ENCODE data around the gene STX1A.
A peak's percentile ranks its signal among the peaks of the same experiment; 100 is the strongest.
"Not testable (repeated sequence)": the region's sequence is repeated elsewhere in the genome, so short reads cannot be mapped to it uniquely, and the experiment has no call there.

STX1A gene

DNA sequence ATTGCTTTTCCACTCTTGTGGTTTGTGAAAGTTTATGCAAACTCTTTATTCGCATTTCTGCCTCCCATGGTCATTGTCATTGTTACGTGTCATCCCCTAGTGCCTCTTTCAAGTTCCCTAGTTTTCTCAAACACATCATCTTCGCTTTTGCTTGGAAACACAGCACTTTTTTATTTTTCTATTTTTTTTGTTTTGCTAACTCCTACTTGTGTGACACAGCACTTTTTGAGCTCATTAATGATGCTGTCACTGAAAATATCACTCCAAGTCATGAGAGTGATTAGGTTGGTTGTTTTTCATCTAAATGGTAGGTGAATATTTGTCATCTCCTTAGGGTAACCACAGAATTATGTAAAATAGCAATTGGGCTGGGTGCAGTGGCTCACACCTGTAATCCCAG, 8.5 kb upstream of the STX1A start:
- no peak for DNase-seq (ENCODE audit: extremely low read depth, low read depth)
- TF ChIP-seq, protein P1, sequence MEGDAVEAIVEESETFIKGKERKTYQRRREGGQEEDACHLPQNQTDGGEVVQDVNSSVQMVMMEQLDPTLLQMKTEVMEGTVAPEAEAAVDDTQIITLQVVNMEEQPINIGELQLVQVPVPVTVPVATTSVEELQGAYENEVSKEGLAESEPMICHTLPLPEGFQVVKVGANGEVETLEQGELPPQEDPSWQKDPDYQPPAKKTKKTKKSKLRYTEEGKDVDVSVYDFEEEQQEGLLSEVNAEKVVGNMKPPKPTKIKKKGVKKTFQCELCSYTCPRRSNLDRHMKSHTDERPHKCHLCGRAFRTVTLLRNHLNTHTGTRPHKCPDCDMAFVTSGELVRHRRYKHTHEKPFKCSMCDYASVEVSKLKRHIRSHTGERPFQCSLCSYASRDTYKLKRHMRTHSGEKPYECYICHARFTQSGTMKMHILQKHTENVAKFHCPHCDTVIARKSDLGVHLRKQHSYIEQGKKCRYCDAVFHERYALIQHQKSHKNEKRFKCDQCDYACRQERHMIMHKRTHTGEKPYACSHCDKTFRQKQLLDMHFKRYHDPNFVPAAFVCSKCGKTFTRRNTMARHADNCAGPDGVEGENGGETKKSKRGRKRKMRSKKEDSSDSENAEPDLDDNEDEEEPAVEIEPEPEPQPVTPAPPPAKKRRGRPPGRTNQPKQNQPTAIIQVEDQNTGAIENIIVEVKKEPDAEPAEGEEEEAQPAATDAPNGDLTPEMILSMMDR (IDR thresholded peaks at IDR 0.05; ENCODE audit: low read depth, low read length, missing control alignments) = no peak
- H3K4me3 ChIP-seq (replicated peaks; ENCODE audit: low read depth, low read length) = no peak overlapping the region

DNA sequence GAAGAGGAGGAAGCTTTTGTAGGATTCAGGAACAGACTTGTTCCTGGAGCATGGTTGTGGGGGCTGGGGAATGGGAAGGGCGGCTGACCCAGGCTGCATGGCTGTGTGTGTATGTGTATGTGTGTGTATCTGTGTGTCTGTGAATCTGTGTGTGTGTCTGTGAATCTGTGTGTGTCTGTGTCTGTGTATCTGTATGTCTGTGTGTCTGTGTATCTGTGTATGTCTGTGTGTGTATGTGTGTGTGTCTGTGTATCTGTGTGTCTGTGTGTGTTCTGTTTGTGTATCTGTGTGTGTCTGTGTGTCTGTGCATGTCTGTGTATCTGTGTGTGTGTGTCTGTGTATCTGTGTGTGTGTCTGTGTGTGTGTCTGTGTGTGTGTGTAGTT, 6.6 kb upstream of the STX1A start:
- TF ChIP-seq, protein P1 (IDR thresholded peaks at IDR 0.05; ENCODE audit: low read depth, low read length, missing control alignments) = no peak
- H3K4me3 ChIP-seq (replicated peaks; ENCODE audit: low read depth, low read length) = no peak overlapping the region
- DNase-seq (ENCODE audit: extremely low read depth, low read depth) = no peak

DNA sequence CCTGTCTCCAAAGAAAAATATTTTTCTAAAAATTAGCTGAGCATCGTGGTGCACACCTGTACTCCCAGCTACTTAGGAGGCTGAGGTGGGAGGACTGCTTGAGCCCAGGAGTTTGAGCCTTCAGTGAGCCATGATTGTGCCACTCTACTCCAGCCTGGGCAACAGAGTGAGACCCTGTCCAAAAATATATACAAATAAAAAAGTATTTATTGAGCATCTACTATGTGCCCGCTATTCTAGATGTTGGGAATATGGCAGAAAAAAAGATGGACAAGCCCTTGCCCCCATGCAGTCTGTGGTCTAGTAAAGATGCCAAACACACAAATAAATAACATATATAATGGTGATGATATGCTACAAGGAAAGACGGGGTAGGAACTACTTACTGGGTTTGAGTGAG, 4.3 kb upstream of the STX1A start:
- no peak for DNase-seq (ENCODE audit: extremely low read depth, low read depth)
- no peak overlapping the region for H3K4me3 ChIP-seq (replicated peaks; ENCODE audit: low read depth, low read length)
- TF ChIP-seq, protein P1 (IDR thresholded peaks at IDR 0.05; ENCODE audit: low read depth, low read length, missing control alignments) = no peak

DNA sequence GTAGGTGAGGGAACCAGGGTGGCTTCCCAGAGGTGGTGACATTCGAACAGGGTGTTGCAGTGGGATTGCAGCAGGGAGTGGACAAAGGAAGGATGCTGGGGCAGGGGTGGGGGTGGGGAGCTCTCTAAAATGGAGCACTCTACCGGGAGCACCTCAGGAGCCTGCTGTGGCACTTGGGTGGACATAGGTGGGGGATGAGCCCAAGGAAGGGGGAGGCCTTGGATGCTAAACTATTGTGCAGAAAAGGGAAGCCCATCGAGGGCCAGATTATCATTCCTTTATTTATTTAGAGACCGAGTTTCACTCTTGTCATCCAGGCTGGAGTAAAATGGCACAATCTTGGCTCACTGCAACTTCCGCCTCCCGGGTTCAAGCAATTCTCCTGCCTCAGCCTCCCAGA, 3.3 kb upstream of the STX1A start:
- DNase-seq (ENCODE audit: extremely low read depth, low read depth) = no peak
- TF ChIP-seq, protein P1 (IDR thresholded peaks at IDR 0.05; ENCODE audit: low read depth, low read length, missing control alignments) = no peak
- no peak overlapping the region for H3K4me3 ChIP-seq (replicated peaks; ENCODE audit: low read depth, low read length)

DNA sequence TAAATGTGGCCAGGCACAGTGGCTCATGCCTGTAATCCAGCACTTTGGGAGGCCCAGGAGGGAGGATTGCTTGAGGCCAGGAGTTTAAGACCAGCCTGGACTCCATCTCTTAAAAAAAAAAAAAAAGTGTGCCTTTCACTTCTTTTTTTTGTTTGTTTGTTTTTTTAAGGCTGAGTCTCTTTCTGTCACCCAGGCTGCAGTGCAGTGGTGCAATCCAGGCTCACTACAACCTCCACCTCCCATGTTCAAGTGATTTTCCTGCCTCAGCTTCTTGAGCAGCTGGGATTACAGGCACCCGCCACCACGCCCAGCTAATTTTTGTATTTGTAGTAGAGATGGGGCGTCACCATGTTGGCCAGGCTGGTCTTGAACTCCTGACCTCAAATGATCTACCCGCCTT, 2.7 kb upstream of the STX1A start:
- H3K4me3 ChIP-seq (replicated peaks; ENCODE audit: low read depth, low read length) = not testable (repeated sequence)

DNA sequence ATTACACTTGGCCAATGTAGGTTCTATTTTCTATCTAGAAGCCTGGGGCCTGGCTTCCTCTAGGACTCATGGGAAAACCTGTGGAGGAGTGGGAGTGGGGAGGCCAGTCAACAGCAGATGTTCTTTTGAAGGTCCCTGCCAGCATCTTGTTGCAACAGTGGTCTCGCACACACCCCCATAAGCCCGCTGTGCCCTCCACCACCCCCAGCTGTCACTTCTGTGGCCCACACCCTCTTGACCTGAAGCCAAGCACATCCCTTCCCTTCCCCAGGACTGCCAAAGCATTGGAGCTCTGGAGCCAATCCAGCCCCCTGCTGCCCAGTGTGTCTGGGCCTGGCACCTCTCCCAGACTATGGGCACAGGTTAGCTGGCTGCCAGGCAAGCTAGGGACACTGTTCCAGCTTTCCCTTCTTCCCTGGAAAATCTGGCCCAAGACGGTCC, 1.9 kb upstream of the STX1A start:
- TF ChIP-seq, protein P1 (IDR thresholded peaks at IDR 0.05; ENCODE audit: low read depth, low read length, missing control alignments) = no peak
- H3K4me3 ChIP-seq (replicated peaks; ENCODE audit: low read depth, low read length) = no peak overlapping the region
- no peak for DNase-seq (ENCODE audit: extremely low read depth, low read depth)

More for the DNA sequence above, 2.7 kb upstream of the STX1A start:
- DNase-seq (ENCODE audit: extremely low read depth, low read depth) = not testable (repeated sequence)

DNA sequence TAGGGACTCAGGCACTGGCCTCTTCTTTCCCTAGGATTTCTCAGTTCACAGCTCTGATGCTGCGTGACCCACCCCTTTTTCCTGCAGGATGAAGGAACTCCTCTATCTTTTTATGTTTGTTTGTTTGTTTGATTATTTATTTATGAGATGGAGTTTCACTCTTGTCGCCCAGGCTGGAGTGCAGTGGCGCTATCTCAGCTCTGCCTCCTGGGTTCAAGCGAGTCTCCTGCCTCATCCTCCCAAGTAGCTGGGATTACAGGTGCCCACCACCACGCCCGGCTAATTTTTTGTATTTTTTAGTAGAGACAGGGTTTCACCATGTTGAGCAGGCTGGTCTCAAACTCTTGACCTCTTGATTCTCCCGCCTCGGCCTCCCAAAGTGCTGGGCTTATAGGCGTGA, 974 bp upstream of the STX1A start:
- DNase-seq (ENCODE audit: extremely low read depth, low read depth); H3K4me3 ChIP-seq (replicated peaks; ENCODE audit: low read depth, low read length): not testable (repeated sequence)

DNA sequence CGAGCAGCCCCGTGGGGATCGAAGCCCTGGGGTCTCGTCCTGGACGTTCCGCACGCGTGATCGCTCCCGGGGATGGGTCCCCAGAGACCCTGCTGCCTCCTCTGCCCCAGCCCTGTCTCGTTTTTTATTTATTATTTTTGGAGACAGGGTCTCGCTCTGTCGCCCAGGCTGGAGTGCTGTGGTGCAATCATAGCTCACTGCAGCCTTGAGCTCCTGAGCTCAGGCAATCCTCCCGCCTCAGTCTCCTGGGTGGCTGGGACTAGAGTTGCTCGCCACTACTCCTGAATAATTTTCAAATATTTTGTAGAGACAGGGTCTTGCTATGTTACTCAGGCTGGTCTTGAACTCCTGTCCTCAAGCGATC, 319 bp upstream of the STX1A start:
- TF ChIP-seq, protein P1 (IDR thresholded peaks at IDR 0.05; ENCODE audit: low read depth, low read length, missing control alignments) = no peak
- peak overlapping the region; percentile 20; the same call in 1 of the 2 replicates for H3K4me3 ChIP-seq (replicated peaks; ENCODE audit: low read depth, low read length)
- no peak for DNase-seq (ENCODE audit: extremely low read depth, low read depth)

Measured in HFF-Myc (cell line).